Kidney (tissue), 14 donors: ENCODE measurements around the gene DDX46. TPM values are rescaled to one million over a fixed set of nuclear protein-coding genes. Genes with fewer than 3 reads are reported as not detected.

Experiments
- DNase-seq, 5 donors: peaks; one replicate each; pipeline ENCODE4 v3.0.0-alpha.2; 2013 to 2020
- FAIRE-seq: peaks from 2 replicates; lab custom pipeline; 2012; peaks lifted over from hg19 to GRCh38; lab: Jason Lieb, UNC
- H3K27ac ChIP-seq, 2 donors: one replicate each; pipeline ENCODE4 v1.7.0; 2013; ENCODE audit warnings: low read depth in 2 of 2, low read length in 2 of 2, inconsistent platforms in 1 of 2
- H3K27me3 ChIP-seq: one replicate; pipeline ENCODE4 v1.7.1; 2013; ENCODE audit warnings: low read length, inconsistent platforms; ENCODE audit not compliant: control insufficient read depth, insufficient read depth
- H3K36me3 ChIP-seq, 3 donors: one replicate each; pipeline versions ENCODE4 v1.7.0 to v1.7.1; 2013; ENCODE audit warnings: low read length in 3 of 3, control low read depth in 1 of 3, inconsistent platforms in 1 of 3; ENCODE audit not compliant: insufficient read depth in 3 of 3, control insufficient read depth in 2 of 3
- H3K4me1 ChIP-seq, 3 donors: one replicate each; pipeline versions ENCODE4 v1.7.0 to v1.7.1; 2013; ENCODE audit warnings: low read length in 3 of 3, inconsistent platforms in 1 of 3, low read depth in 1 of 3; ENCODE audit not compliant: control insufficient read depth in 2 of 3, insufficient read depth in 2 of 3
- H3K4me3 ChIP-seq, 3 donors: one replicate each; pipeline versions ENCODE4 v1.7.0 to v1.8.1; 2013; ENCODE audit warnings: low read length in 3 of 3, control low read depth in 1 of 3, inconsistent platforms in 1 of 3
- H3K9ac ChIP-seq, 3 donors: one replicate each; pipeline versions ENCODE4 v1.7.0 to v1.7.1; 2013; ENCODE audit warnings: low read length in 3 of 3, control low read depth in 1 of 3, inconsistent platforms in 1 of 3
- H3K9me3 ChIP-seq, 3 donors: one replicate each; pipeline versions ENCODE4 v1.7.0 to v1.7.1; 2013; ENCODE audit warnings: low read length in 3 of 3, control low read depth in 1 of 3, inconsistent platforms in 1 of 3; ENCODE audit not compliant: control insufficient read depth in 2 of 3, insufficient read depth in 1 of 3
- intact Hi-C: fragments of 100-400 bp; cut with DNase I; formaldehyde crosslinking; loops from one replicate; pipeline ENCODE4 v1.11.1; 2022
- polyA plus RNA-seq: library from polyadenylated mRNA; stranded (reverse); fragments of 350-450 nt; fragmentation: Illumina TruSeq; extraction: RNeasy Lipid Tissue Mini Kit (QIAGEN cat#74804); gene quantifications from one replicate; pipeline ENCODE4 v1.2.3, GENCODE V29; 2014; ENCODE audit warnings: low read depth, low replicate concordance; ENCODE audit not compliant: insufficient read depth
- total RNA-seq: library from RNA; stranded (reverse); fragmentation: NEBNext Ultra II Directional; extraction: Animal tissue kit (Norgen Biotek cat#: 25700); gene quantifications from one replicate; pipeline ENCODE4 v1.2.1, GENCODE V29; 2021
- TF ChIP-seq, protein P1 (sequence below): IDR thresholded peaks from 3 replicates; pipeline ENCODE4 v1.5.1; 2012; ENCODE audit warnings: mild to moderate bottlenecking, moderate library complexity, borderline replicate concordance; ENCODE audit not compliant: insufficient read depth; ENCODE audit errors: extremely low read depth
- donor health status: control.
- donor health status: control.
- donor health status: control.
- donor health status: control.
- donor health status: control.
- donor health status: DM: yes; HTN: yes; CAD: no.
- donor health status: Normal renal cell carcinoma (clear cell type).

DDX46 gene
- total and polyA plus RNA-seq, 2 donors from 2014 or later: 11.3 to 39.7 TPM

DNA sequence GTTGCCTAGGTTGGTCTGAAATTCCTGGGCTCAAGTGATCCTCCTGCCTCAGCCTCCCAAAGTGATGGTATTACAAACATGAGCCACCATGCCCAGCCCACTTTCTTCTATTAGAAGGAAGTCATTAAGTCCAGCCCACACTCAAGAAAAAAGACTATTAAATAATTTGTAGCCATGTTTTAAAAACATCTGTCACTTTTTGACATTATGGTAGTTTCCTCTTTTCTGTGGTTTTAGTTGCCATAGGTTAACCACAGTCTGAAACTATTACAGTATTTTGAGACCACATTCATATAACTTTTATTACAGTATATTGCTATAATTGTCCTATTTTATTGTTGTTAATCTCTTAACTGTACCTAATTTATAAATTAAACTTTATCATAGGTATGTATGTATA is 55.2 kb downstream of the DDX46 start:
- DNase-seq: no peak
- H3K4me1 ChIP-seq: peaks cover 0 to 4% (median 0%) of the 10 kb centered on the region in 3 donors
- H3K9me3 ChIP-seq: no peaks in the 10 kb centered on the region
- H3K27me3 ChIP-seq: no peaks in the 10 kb centered on the region
- intact Hi-C loops: no loop called here
- H3K36me3 ChIP-seq: peaks cover 2 to 19% (median 7%) of the 10 kb centered on the region in 3 donors
- TF ChIP-seq, protein P1, sequence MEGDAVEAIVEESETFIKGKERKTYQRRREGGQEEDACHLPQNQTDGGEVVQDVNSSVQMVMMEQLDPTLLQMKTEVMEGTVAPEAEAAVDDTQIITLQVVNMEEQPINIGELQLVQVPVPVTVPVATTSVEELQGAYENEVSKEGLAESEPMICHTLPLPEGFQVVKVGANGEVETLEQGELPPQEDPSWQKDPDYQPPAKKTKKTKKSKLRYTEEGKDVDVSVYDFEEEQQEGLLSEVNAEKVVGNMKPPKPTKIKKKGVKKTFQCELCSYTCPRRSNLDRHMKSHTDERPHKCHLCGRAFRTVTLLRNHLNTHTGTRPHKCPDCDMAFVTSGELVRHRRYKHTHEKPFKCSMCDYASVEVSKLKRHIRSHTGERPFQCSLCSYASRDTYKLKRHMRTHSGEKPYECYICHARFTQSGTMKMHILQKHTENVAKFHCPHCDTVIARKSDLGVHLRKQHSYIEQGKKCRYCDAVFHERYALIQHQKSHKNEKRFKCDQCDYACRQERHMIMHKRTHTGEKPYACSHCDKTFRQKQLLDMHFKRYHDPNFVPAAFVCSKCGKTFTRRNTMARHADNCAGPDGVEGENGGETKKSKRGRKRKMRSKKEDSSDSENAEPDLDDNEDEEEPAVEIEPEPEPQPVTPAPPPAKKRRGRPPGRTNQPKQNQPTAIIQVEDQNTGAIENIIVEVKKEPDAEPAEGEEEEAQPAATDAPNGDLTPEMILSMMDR: no peak
- no peak overlapping the region for H3K27ac ChIP-seq
- no peak for FAIRE-seq
- H3K4me3 ChIP-seq: no peak overlapping the region
- no peak overlapping the region for H3K9ac ChIP-seq

DNA sequence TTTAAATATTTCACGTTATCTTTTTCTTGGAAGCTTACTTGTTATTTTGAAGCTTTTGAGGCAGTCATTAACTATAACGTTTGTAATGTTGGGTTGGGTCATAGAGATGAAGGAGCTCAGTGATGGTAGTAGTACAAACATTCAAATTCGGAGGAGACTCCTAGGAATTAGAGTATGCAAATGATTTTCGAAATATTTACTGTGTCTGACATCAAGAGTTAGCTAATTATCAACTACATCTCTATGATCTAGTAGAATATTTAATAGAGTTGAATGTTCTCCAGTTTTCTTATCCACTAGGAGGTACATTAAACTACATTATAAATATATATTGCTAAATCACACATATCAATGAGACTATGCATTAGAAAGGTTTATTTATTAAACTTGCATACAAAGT is 58.4 kb downstream of the DDX46 start:
- Histone ChIP-seq H3K27ac (no peak overlapping the region), H3K9ac (no peak overlapping the region), H3K4me3 (no peak overlapping the region), H3K9me3 (no peaks in the 10 kb centered on the region), H3K4me1 (peaks cover 0 to 4% (median 0%) of the 10 kb centered on the region in 3 donors), H3K36me3 (peaks cover 2 to 27% (median 6%) of the 10 kb centered on the region in 3 donors), H3K27me3 (no peaks in the 10 kb centered on the region)
- TF ChIP-seq, protein P1: no peak
- intact Hi-C loops: no loop called here
- FAIRE-seq (no peak), DNase-seq (no peak)

DNA sequence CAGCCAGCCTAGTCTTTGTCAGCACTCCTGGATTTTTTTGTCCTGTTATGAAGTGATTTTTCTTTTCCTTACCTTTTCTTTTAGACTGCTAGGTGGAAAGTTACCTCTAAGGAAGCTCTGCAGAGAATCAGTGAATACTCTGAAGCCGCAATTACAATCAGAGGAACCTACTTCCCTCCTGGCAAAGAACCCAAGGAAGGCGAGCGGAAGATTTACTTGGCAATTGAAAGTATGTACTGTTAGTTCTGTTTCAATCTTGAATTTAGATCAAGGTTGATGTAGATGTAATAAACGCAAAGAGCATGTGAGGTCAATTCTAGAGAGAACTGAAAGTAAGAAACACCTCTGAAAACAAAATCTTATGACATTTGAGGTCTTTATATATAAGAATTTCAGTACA is 60.2 kb downstream of the DDX46 start:
- H3K27ac ChIP-seq: no peak overlapping the region
- DNase-seq (no peak), FAIRE-seq (no peak)
- H3K9me3 ChIP-seq: no peaks in the 10 kb centered on the region
- H3K9ac ChIP-seq: no peak overlapping the region
- H3K4me1 ChIP-seq: peaks cover 0 to 4% (median 0%) of the 10 kb centered on the region in 3 donors
- TF ChIP-seq, protein P1: no peak
- intact Hi-C loops: no loop called here
- H3K36me3 ChIP-seq: peaks cover 0 to 28% (median 8%) of the 10 kb centered on the region in 3 donors
- H3K4me3 ChIP-seq: no peak overlapping the region
- H3K27me3 ChIP-seq: no peaks in the 10 kb centered on the region

DNA sequence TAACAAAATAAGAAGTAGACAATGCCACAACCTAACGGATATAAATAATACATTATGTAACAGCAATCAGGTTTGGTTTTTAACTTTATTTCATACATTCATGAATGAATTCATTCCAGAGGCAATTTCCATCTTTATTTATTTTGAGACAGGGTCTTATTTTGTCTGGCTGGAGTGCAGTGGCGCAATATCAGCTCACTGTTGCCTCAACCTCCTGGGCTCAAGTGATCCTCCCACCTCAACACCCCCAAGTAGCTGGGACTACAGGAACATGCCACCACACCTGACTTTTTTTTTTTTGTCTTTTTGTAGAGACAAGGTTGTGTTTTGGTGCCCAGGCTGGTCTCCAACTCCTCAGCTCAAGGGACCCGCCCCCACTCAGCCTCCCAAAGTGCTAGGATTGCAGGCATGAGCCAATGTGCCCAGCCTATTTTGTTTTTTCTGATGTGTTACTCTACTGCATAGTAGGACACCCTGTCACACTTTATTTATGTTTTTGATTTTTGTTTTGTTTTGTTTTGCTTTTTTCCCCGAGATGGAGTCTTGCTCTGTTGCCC is 60.9 kb downstream of the DDX46 start:
- no peak for DNase-seq
- no peaks in the 10 kb centered on the region for H3K27me3 ChIP-seq

More for the DNA sequence above, 60.9 kb downstream of the DDX46 start:
- H3K36me3 ChIP-seq: peaks cover 0 to 28% (median 8%) of the 10 kb centered on the region in 3 donors
- H3K9ac ChIP-seq: no peak overlapping the region
- no peaks in the 10 kb centered on the region for H3K9me3 ChIP-seq
- intact Hi-C loops: no loop called here
- no peak for FAIRE-seq
- TF ChIP-seq, protein P1: no peak
- peaks cover 0 to 4% (median 0%) of the 10 kb centered on the region in 3 donors for H3K4me1 ChIP-seq
- H3K27ac ChIP-seq: no peak overlapping the region
- H3K4me3 ChIP-seq: no peak overlapping the region
